Choroid plexus epithelial cell (primary cell): Measurements from ENCODE around the gene MTCL3.
A peak's percentile ranks its signal among the peaks of the same experiment; 100 is the strongest.
"Not testable (repeated sequence)": the region's sequence is repeated elsewhere in the genome, so short reads cannot be mapped to it uniquely, and the experiment has no call there.

Experiments used
- DNase-seq: peaks from one replicate; pipeline ENCODE4 v3.0.0-alpha.2; 2010; ENCODE audit warnings: low read depth
- H3K4me3 ChIP-seq: 2 replicates; pipeline ENCODE4 v1.5.1; 2011; ENCODE audit warnings: low read depth, mild to moderate bottlenecking, control low read depth, low read length, moderate library complexity
- CTCF ChIP-seq: conservative IDR thresholded peaks from 2 replicates; pipeline ENCODE4 v1.5.1; 2011; ENCODE audit warnings: low read depth, mild to moderate bottlenecking, control low read depth, inconsistent platforms, low read length, moderate library complexity

Gene MTCL3

GRCh38 chr6:127439718-127440117 lies 79.4 kb downstream of the MTCL3 start:
- DNase-seq = no peak
- H3K4me3 ChIP-seq = no peak overlapping the region
- no peak for TF ChIP-seq CTCF

- TF ChIP-seq CTCF = no peak
- DNase-seq = no peak
- no peak overlapping the region for H3K4me3 ChIP-seq
Measured at GRCh38 chr6:127436578-127437110, 82.5 kb downstream of the MTCL3 start.

GRCh38 chr6:127435626-127436220 lies 83.4 kb downstream of the MTCL3 start:
- TF ChIP-seq CTCF = no peak
- H3K4me3 ChIP-seq = no peak overlapping the region
- no peak for DNase-seq

- DNase-seq = no peak
- H3K4me3 ChIP-seq = no peak overlapping the region
- no peak for TF ChIP-seq CTCF
Measured at GRCh38 chr6:127434651-127435050, 84.5 kb downstream of the MTCL3 start.

GRCh38 chr6:127428562-127428961 lies 90.6 kb downstream of the MTCL3 start:
- DNase-seq, H3K4me3 ChIP-seq: not testable (repeated sequence)

- TF ChIP-seq CTCF = no peak
- DNase-seq = peak; percentile 4
- H3K4me3 ChIP-seq = no peak overlapping the region
Measured at GRCh38 chr6:127423921-127424320, 95.2 kb downstream of the MTCL3 start.
